Hematopoietic multipotent progenitor cell treated with erythropoietin and hydrocortisone succinate and interleukin-3 and kit ligand, for 15 days (in vitro differentiated cells): Measurements from ENCODE around the gene NHSL1.

ENCODE experiments used
- DNase-seq: peaks from one replicate; pipeline ENCODE4 v3.0.0-alpha.2; 2015; ENCODE audit warnings: low spot score

The NHSL1 gene

GRCh38 chr6:138522611-138523010 lies 23.3 kb upstream of the NHSL1 start:
- no peak for DNase-seq

GRCh38 chr6:138521790-138522189 lies 22.5 kb upstream of the NHSL1 start:
- DNase-seq = no peak

- DNase-seq = no peak
Measured at GRCh38 chr6:138520463-138520862, 21.2 kb upstream of the NHSL1 start.

- no peak for DNase-seq
Measured at GRCh38 chr6:138518054-138518453, 18.8 kb upstream of the NHSL1 start.

- DNase-seq = peak; percentile 21
Measured at GRCh38 chr6:138517635-138518034, 18.3 kb upstream of the NHSL1 start.

- no peak for DNase-seq
Measured at GRCh38 chr6:138515657-138516248, 16.5 kb upstream of the NHSL1 start.

GRCh38 chr6:138514860-138515540 lies 15.7 kb upstream of the NHSL1 start:
- DNase-seq = no peak

GRCh38 chr6:138512609-138513008 lies 13.3 kb upstream of the NHSL1 start:
- no peak for DNase-seq

GRCh38 chr6:138510093-138510492 lies 10.8 kb upstream of the NHSL1 start:
- no peak for DNase-seq

- no peak for DNase-seq
Measured at GRCh38 chr6:138509371-138509770, 10.1 kb upstream of the NHSL1 start.

- no peak for DNase-seq
Measured at GRCh38 chr6:138508676-138508988, 9.3 kb upstream of the NHSL1 start.

- DNase-seq = no peak
Measured at GRCh38 chr6:138507977-138508675, 8.8 kb upstream of the NHSL1 start.

GRCh38 chr6:138504764-138505689 lies 5.7 kb upstream of the NHSL1 start:
- no peak for DNase-seq

GRCh38 chr6:138503881-138504680 lies 4.8 kb upstream of the NHSL1 start:
- DNase-seq = no peak

GRCh38 chr6:138502546-138502945 lies 3.3 kb upstream of the NHSL1 start:
- DNase-seq = no peak

GRCh38 chr6:138500867-138501446 lies 1.7 kb upstream of the NHSL1 start:
- no peak for DNase-seq

GRCh38 chr6:138500045-138500665 lies 861 bp upstream of the NHSL1 start:
- no peak for DNase-seq

GRCh38 chr6:138498629-138499302 lies 528 bp downstream of the NHSL1 start:
- no peak for DNase-seq

- DNase-seq = no peak
Measured at GRCh38 chr6:138497286-138497685, 2.0 kb downstream of the NHSL1 start.

GRCh38 chr6:138494312-138494711 lies 5.0 kb downstream of the NHSL1 start:
- DNase-seq = no peak
